ENCODE results near the gene EMSY.

- TF ChIP-seq CTCF (IDR thresholded peaks at IDR 0.05) (no peak), POLR2A (IDR thresholded peaks at IDR 0.05) (no peak)
These were observed 114.5 kb downstream of the EMSY start for GRCh38 chr11:76559346-76559745.

All from right lobe of liver (tissue), 4 donors.